Stomach smooth muscle (tissue), 2 donors: Measurements from ENCODE around the gene GPHA2.
A peak's percentile ranks its signal among the peaks of the same experiment; 100 is the strongest.

Experiments used
- H3K27ac ChIP-seq: one replicate; pipeline ENCODE4 v1.7.0; 2013; ENCODE audit warnings: mild to moderate bottlenecking, low read length, inconsistent platforms
- H3K27me3 ChIP-seq, 2 donors: one replicate each; pipeline ENCODE4 v1.7.0; 2013; ENCODE audit warnings: low read length in 2 of 2; ENCODE audit not compliant: insufficient read depth in 2 of 2, control insufficient read depth in 1 of 2
- H3K36me3 ChIP-seq, 2 donors: one replicate each; pipeline ENCODE4 v1.7.0; 2013; ENCODE audit warnings: low read length in 2 of 2; ENCODE audit not compliant: control insufficient read depth in 2 of 2, insufficient read depth in 2 of 2
- H3K4me1 ChIP-seq: one replicate; pipeline ENCODE4 v1.7.0; 2013; ENCODE audit warnings: low read length; ENCODE audit not compliant: control insufficient read depth, insufficient read depth
- H3K4me3 ChIP-seq, 2 donors: one replicate each; pipeline ENCODE4 v1.7.0; 2013; ENCODE audit warnings: low read length in 2 of 2
- H3K9ac ChIP-seq, 2 donors: one replicate each; pipeline ENCODE4 v1.7.0; 2013; ENCODE audit warnings: low read length in 2 of 2, mild to moderate bottlenecking in 1 of 2
- H3K9me3 ChIP-seq, 2 donors: one replicate each; pipeline ENCODE4 v1.7.0; 2013; ENCODE audit warnings: low read length in 2 of 2; ENCODE audit not compliant: control insufficient read depth in 2 of 2
- donor health status: healthy.
- donor health status: Pancreatic carcinoma.

The GPHA2 gene

GRCh38 chr11:64898076-64898445 lies 37.6 kb downstream of the GPHA2 start:
- no peak overlapping the region for H3K4me3 ChIP-seq
- peaks cover 7% of the 10 kb centered on the region for H3K4me1 ChIP-seq
- H3K9ac ChIP-seq = no peak overlapping the region
- H3K27me3 ChIP-seq = no peaks in the 10 kb centered on the region
- H3K9me3 ChIP-seq = no peaks in the 10 kb centered on the region
- H3K27ac ChIP-seq = no peak overlapping the region
- H3K36me3 ChIP-seq = peaks cover 14 to 29% of the 10 kb centered on the region in 2 donors

- Histone ChIP-seq H3K9ac (no peak overlapping the region), H3K4me3 (no peak overlapping the region), H3K36me3 (peaks cover 13 to 26% of the 10 kb centered on the region in 2 donors), H3K27me3 (no peaks in the 10 kb centered on the region), H3K9me3 (no peaks in the 10 kb centered on the region), H3K27ac (no peak overlapping the region), H3K4me1 (peaks cover 7% of the 10 kb centered on the region)
Observed at GRCh38 chr11:64897381-64898075, 38.2 kb downstream of the GPHA2 start.

- no peaks in the 10 kb centered on the region for H3K9me3 ChIP-seq
- H3K4me3 ChIP-seq = no peak overlapping the region
- H3K27ac ChIP-seq = no peak overlapping the region
- H3K36me3 ChIP-seq = peaks cover 7 to 24% of the 10 kb centered on the region in 2 donors
- H3K9ac ChIP-seq = no peak overlapping the region
- no peaks in the 10 kb centered on the region for H3K27me3 ChIP-seq
- H3K4me1 ChIP-seq = peaks cover 7% of the 10 kb centered on the region
Observed at GRCh38 chr11:64896448-64897022, 39.2 kb downstream of the GPHA2 start.

GRCh38 chr11:64894812-64895452 lies 40.8 kb downstream of the GPHA2 start:
- Histone ChIP-seq H3K4me1 (peaks cover 7% of the 10 kb centered on the region), H3K27me3 (no peaks in the 10 kb centered on the region), H3K36me3 (peaks cover 5 to 18% of the 10 kb centered on the region in 2 donors), H3K4me3 (no peak overlapping the region), H3K9me3 (no peaks in the 10 kb centered on the region), H3K27ac (no peak overlapping the region), H3K9ac (no peak overlapping the region)

- Histone ChIP-seq H3K36me3 (peaks cover 5 to 17% of the 10 kb centered on the region in 2 donors), H3K9ac (no peak overlapping the region), H3K9me3 (no peaks in the 10 kb centered on the region), H3K27me3 (no peaks in the 10 kb centered on the region), H3K4me1 (peaks cover 7% of the 10 kb centered on the region), H3K4me3 (no peak overlapping the region), H3K27ac (no peak overlapping the region)
Observed at GRCh38 chr11:64894070-64894811, 41.5 kb downstream of the GPHA2 start.

GRCh38 chr11:64893194-64894069 lies 42.3 kb downstream of the GPHA2 start:
- Histone ChIP-seq H3K27ac (no peak overlapping the region), H3K9me3 (no peaks in the 10 kb centered on the region), H3K4me1 (peaks cover 7% of the 10 kb centered on the region), H3K27me3 (no peaks in the 10 kb centered on the region), H3K36me3 (peaks cover 3 to 15% of the 10 kb centered on the region in 2 donors), H3K9ac (peak overlapping the region in 1 of 2 donors; percentile 42), H3K4me3 (no peak overlapping the region)

GRCh38 chr11:64892838-64893193 lies 42.9 kb downstream of the GPHA2 start:
- peaks cover 0 to 9% of the 10 kb centered on the region in 2 donors for H3K36me3 ChIP-seq
- peak overlapping the region in 1 of 2 donors; percentile 42 for H3K9ac ChIP-seq
- H3K9me3 ChIP-seq = no peaks in the 10 kb centered on the region
- H3K4me1 ChIP-seq = peaks cover 13% of the 10 kb centered on the region
- no peaks in the 10 kb centered on the region for H3K27me3 ChIP-seq
- H3K4me3 ChIP-seq = peak overlapping the region in 1 of 2 donors; percentile 3
- H3K27ac ChIP-seq = no peak overlapping the region

GRCh38 chr11:64892411-64892831 lies 43.3 kb downstream of the GPHA2 start:
- Histone ChIP-seq H3K27ac (no peak overlapping the region), H3K9ac (no peak overlapping the region), H3K4me1 (peaks cover 17% of the 10 kb centered on the region), H3K36me3 (peaks cover 0 to 8% of the 10 kb centered on the region in 2 donors), H3K27me3 (no peaks in the 10 kb centered on the region), H3K4me3 (peak overlapping the region in 1 of 2 donors; percentile 3), H3K9me3 (no peaks in the 10 kb centered on the region)

GRCh38 chr11:64891880-64892279 lies 43.8 kb downstream of the GPHA2 start:
- Histone ChIP-seq H3K4me1 (peaks cover 20% of the 10 kb centered on the region), H3K27me3 (no peaks in the 10 kb centered on the region), H3K27ac (no peak overlapping the region), H3K4me3 (no peak overlapping the region), H3K36me3 (peaks cover 0 to 5% of the 10 kb centered on the region in 2 donors), H3K9me3 (no peaks in the 10 kb centered on the region), H3K9ac (no peak overlapping the region)
